Activated CD8-positive, alpha-beta T cell treated with anti-CD3 and anti-CD28 coated beads, Interleukin-2, amount 10 ng/mL, durations not matched to agents 7 days and 5 days (primary cell): ENCODE measurements around the gene LENEP. TPM values are rescaled to one million over a fixed set of nuclear protein-coding genes. Genes with fewer than 3 reads are reported as not detected.

Experiments
- ATAC-seq: fragments of 150-1000 bp; cut with Tn5 transposase; one replicate; pipeline ENCODE4 v1.10.0; 2021; ENCODE audit warnings: moderate library complexity
- CTCF ChIA-PET: fragments of 350-600 bp; sonication (Branson Sonifier 250); formaldehyde crosslinking; loops from one replicate; lab custom pipeline; 2021; ENCODE audit warnings: antibody characterized with exemption; lab: Charles Lee
- POLR2A ChIA-PET: fragments of 350-600 bp; sonication (Branson Sonifier 250); formaldehyde crosslinking; loops from one replicate; lab custom pipeline; 2021; ENCODE audit warnings: antibody characterized with exemption; lab: Charles Lee
- DNase-seq: peaks from one replicate; pipeline ENCODE4 v3.0.0-alpha.2; 2020
- H3K27ac Mint-ChIP-seq: one replicate; pipeline ENCODE4 v1.8.0; 2021; ENCODE audit warnings: mild to moderate bottlenecking, mixed read lengths
- H3K27me3 Mint-ChIP-seq: one replicate; pipeline ENCODE4 v1.8.0; 2021; ENCODE audit warnings: low read depth, mixed read lengths
- H3K36me3 Mint-ChIP-seq: one replicate; pipeline ENCODE4 v1.8.0; 2021; ENCODE audit warnings: low read depth, mixed read lengths
- H3K4me1 Mint-ChIP-seq: one replicate; pipeline ENCODE4 v1.8.0; 2021; ENCODE audit warnings: low read depth, mixed read lengths
- H3K4me3 Mint-ChIP-seq: one replicate; pipeline ENCODE4 v1.8.0; 2021; ENCODE audit warnings: mild to moderate bottlenecking, mixed read lengths
- H3K9me3 Mint-ChIP-seq: one replicate; pipeline ENCODE4 v1.8.0; 2022; ENCODE audit warnings: mixed read lengths; ENCODE audit not compliant: insufficient read depth
- total RNA-seq, 2 experiments: library from RNA; stranded (reverse); gene quantifications; one replicate each; pipeline ENCODE4 v1.2.3, GENCODE V29; 2021

Gene LENEP
- total RNA-seq, 2 experiments from 2014 or later = 0.91 to 1.1 TPM

DNA sequence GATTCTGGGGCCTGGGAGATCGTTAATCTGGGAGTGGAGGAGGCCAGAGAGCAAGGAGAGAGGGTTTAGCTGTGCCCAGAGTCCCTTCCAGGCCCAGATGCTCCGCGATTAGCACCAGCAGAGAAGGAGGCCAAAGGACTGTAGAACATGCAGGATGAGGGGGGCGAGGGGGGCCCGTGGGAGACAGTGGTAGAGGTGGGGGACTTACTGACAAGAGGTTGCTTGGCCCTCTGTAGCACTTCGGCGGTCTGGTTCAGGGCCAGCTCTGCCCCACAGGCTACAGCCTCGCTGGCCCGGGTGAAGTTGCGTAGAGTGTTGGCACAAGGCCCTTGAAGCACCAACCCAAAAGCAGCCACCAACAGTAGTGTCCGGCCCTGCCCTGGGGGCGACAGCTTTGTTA lies 39.5 kb downstream of the LENEP start:
- no peak overlapping the region for H3K27ac Mint-ChIP-seq
- POLR2A ChIA-PET = no interaction called here
- H3K4me3 Mint-ChIP-seq = no peak overlapping the region
- H3K36me3 Mint-ChIP-seq = no peaks in the 10 kb centered on the region
- H3K4me1 Mint-ChIP-seq = no peaks in the 10 kb centered on the region
- peaks cover 16% of the 10 kb centered on the region for H3K27me3 Mint-ChIP-seq
- H3K9me3 Mint-ChIP-seq = no peaks in the 10 kb centered on the region
- ATAC-seq (no peak), DNase-seq (no peak)
- CTCF ChIA-PET = interaction anchor here (1.1 to 3.7 kb wide), 2 partner anchors 11 to 18 kb away, joined by 3 to 13 read pairs; partner anchors contain the start of gene ADAM15

DNA sequence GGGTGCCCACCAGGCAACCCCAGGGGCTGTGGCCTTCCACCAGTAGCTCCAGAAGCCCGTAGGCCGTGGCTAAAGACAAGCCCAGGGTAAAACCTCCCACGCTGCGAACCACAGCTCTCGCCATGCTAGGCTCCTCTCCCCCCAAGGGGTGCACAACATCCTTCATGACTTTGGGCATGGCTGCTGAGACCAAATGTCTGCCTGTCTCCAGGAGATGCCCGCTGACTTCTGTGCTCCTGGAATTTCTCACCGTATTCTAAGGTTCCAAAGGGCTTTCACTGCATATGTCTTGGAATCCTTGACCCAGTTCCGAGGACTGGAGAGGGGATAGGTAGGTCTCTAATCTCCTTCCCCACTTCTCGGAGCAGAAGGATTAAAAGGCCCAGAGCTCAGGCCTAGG lies 40.1 kb downstream of the LENEP start, which contains the start of the genes DCST1 and DCST2:
TSS of gene DCST1 (plus strand) at position 301 of the 400 bp plus-strand sequence. CDS start 213 bp downstream, outside the sequence.
TSS of gene DCST2 (minus strand) at position 258 of the 400 bp plus-strand sequence. CDS start at position 178, 80 bp downstream.
- POLR2A ChIA-PET = no interaction called here
- ATAC-seq = no peak
- Mint-ChIP-seq H3K27me3 (peaks cover 22% of the 10 kb centered on the region), H3K9me3 (no peaks in the 10 kb centered on the region), H3K36me3 (no peaks in the 10 kb centered on the region), H3K4me1 (peaks cover 1% of the 10 kb centered on the region), H3K4me3 (no peak within 1 kb of the TSS), H3K27ac (no peak within 1 kb of the TSS)
- CTCF ChIA-PET = interaction anchor here (1.1 to 3.7 kb wide), 4 partner anchors 11 to 51 kb away, joined by 3 to 13 read pairs (median 8); partner anchors contain the start of gene ADAM15
- no peak for DNase-seq

DNA sequence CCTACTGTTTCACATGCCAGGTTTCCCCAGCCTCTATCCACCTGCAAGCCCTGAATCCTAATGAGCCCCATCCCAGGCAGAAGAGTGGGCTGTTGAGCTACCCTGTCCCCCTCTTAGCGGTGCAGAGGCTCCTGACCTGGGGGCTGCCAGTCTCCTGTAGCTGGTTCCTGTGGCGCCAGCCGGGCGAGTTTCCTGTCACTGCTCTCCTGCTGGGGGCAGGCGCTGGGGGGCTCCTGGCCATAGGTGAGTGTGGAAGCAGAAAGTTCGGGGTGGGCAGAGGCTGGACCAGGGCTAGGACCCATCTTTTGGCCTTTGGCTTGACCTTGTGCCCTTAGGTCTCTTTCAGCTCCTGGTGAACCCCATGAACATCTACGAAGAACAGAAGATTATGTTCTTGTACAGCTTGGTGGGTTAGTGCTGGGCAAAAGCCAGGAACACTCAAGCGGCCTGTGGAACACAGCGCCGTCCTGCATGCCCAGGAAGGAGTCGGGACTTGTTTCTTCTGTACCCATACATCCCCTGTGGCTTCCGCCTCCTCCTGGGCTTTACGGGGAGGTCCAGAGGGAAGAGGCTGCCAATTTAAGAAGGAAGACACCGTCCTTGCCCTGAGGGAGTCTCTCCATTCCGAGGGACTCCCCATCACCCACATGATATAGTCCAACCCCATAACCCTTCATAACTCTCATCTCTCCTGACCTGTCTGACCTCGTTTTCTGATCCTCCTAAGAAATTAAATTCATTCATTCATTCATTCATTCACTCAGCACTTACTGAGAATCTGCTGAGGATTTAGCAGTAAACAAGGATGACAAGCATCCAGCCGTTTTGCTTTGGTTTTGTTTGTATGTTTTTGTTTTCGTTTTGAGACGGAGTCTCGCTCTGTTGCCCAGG lies 41.2 kb downstream of the LENEP start:
- no peaks in the 10 kb centered on the region for H3K36me3 Mint-ChIP-seq
- ChIA-PET POLR2A (no interaction called here), CTCF (interaction anchor here (0.9 to 3.7 kb wide), 5 partner anchors 10 to 52 kb away, joined by 3 to 13 read pairs (median 6); partner anchors contain the start of gene ADAM15)
- no peaks in the 10 kb centered on the region for H3K9me3 Mint-ChIP-seq
- no peak for DNase-seq
- H3K4me3 Mint-ChIP-seq = no peak overlapping the region
- H3K27me3 Mint-ChIP-seq = peaks cover 24% of the 10 kb centered on the region
- peaks cover 10% of the 10 kb centered on the region for H3K4me1 Mint-ChIP-seq
- no peak for ATAC-seq
- no peak overlapping the region for H3K27ac Mint-ChIP-seq

DNA sequence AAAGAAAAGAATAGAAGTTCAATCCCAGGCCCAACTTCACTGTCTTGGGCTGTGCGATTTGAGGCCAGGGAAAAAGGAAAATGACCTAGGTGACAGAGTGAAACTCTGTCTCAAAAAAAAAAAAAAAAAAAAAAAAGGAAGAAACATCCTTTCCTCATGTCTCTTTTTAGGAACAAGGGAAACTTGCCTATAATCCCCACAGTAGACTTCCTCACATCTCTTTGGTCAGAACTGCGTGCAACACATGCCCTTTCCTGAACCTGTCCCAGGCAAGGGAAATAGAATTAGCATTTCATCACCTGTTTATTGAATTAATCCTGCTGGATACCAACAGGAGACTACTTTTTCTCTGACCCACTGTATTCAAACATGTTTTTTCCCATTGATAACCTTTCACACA lies 42.5 kb downstream of the LENEP start:
- DNase-seq (no peak), ATAC-seq (no peak)
- Mint-ChIP-seq H3K4me1 (peaks cover 10% of the 10 kb centered on the region), H3K36me3 (no peaks in the 10 kb centered on the region), H3K9me3 (no peaks in the 10 kb centered on the region), H3K27ac (no peak overlapping the region), H3K27me3 (peaks cover 27% of the 10 kb centered on the region), H3K4me3 (no peak overlapping the region)
- ChIA-PET CTCF (interaction anchor here (0.9 to 3.7 kb wide), 4 partner anchors 8 to 50 kb away, joined by 3 to 13 read pairs (median 6); partner anchors contain the start of gene ADAM15), POLR2A (no interaction called here)

DNA sequence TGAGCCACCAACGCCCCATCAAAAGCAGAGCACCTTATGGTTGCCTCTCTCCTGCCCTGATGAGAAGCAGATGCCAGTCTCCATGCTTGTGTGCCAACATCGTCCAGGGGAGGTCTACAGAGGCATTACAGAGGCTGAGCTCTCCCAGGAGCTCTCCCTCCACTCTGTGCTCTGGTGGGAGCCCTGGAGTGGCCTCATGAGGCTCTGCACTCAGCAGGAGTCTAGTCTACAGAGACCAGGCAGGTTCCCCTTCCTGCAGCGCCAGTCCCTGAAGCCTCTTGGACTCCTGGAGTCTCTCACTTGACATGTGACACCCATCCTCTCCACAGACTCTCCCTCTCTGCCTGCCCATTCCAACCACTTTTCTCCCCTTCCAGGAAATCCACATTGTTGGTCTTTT lies 43.7 kb downstream of the LENEP start:
- Mint-ChIP-seq H3K4me3 (no peak overlapping the region), H3K27ac (no peak overlapping the region), H3K4me1 (peaks cover 10% of the 10 kb centered on the region), H3K27me3 (peaks cover 27% of the 10 kb centered on the region), H3K36me3 (no peaks in the 10 kb centered on the region), H3K9me3 (no peaks in the 10 kb centered on the region)
- DNase-seq = no peak
- ChIA-PET CTCF (interaction anchor here (1.3 to 12.9 kb wide), 4 partner anchors 18 to 48 kb away, joined by 3 to 205 read pairs (median 4); partner anchors contain the start of genes ADAM15 and EFNA4), POLR2A (no interaction called here)
- no peak for ATAC-seq

DNA sequence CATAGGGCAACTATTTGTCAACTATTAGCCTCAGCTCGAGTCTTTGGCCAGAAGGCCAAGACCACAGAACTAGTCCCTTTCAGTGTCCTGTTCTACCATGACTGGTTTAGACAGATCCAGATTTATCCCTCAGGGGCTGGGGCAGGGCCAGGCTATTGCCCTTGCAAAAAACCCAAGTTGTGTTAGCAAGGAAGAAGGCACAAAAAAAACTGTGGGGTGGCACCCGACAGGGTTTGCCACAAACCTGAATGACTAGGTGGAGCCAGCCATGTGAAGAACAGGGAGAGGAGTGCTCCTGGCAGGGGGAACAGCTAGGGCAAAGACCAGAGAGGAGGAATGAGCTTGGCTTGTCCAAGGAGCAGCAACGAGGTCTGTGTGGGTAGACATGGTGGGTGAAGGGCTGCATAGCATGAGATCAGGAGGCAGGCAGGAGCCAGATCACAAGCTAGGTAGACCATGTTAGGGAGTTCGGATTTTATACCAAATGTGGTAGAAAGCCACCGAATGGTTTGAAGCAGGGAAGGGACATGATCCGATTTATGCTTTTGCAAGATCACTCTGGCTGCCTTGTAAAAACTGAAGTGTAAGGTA lies 44.6 kb downstream of the LENEP start:
- no peak for DNase-seq
- CTCF ChIA-PET = interaction anchor here (1.0 to 12.9 kb wide), 5 partner anchors 19 to 47 kb away, joined by 3 to 205 read pairs (median 3); partner anchors contain the start of genes ADAM15 and EFNA4
- Mint-ChIP-seq H3K36me3 (no peaks in the 10 kb centered on the region), H3K9me3 (no peaks in the 10 kb centered on the region), H3K4me1 (peaks cover 10% of the 10 kb centered on the region), H3K27ac (no peak overlapping the region), H3K27me3 (peaks cover 27% of the 10 kb centered on the region), H3K4me3 (no peak overlapping the region)
- ATAC-seq = no peak
- POLR2A ChIA-PET = no interaction called here

DNA sequence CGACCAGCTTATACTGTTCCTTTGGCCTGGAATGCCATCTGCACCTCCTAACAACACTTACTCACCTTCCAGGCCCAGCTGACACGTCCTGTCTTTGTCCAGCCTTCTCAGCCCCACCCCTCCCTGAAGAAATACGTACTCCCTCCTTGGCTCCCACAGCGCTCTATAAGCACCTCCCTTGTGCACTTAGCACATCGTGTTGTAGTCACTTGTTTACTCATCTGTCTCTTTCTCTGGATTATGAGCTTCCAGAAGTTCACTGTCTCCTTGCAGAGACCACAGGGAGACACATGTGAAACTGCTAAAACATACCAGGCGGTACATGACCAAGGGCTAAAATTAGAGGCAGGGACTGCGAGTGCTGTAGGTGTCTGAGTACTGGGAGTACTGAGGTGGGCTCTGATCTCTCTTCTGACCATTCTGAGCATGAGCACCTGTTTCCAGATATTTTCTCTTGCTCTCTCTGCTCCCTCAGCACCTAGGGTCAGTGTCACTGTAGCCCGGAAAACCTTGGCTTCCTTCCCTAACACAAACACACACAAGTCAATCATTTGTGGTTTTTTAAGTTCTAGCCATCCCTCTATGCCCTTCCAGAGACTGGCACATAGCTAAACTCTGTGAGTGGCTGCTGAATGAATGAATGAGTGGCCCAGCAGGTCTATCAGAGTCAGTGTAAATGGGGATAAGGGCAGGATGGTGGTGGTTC lies 45.4 kb downstream of the LENEP start:
- ChIA-PET POLR2A (interaction anchor here (0.6 kb wide), 1 partner anchor 134 kb away, joined by 3 read pairs; no protein-coding TSS in a partner anchor), CTCF (interaction anchor here (1.0 to 12.9 kb wide), 7 partner anchors 18 to 46 kb away, joined by 3 to 205 read pairs (median 4); partner anchors contain the start of genes ADAM15 and EFNA4)
- Mint-ChIP-seq H3K27ac (no peak overlapping the region), H3K27me3 (peaks cover 26% of the 10 kb centered on the region), H3K9me3 (no peaks in the 10 kb centered on the region), H3K36me3 (no peaks in the 10 kb centered on the region), H3K4me3 (no peak overlapping the region), H3K4me1 (peaks cover 10% of the 10 kb centered on the region)
- ATAC-seq = no peak
- no peak for DNase-seq

DNA sequence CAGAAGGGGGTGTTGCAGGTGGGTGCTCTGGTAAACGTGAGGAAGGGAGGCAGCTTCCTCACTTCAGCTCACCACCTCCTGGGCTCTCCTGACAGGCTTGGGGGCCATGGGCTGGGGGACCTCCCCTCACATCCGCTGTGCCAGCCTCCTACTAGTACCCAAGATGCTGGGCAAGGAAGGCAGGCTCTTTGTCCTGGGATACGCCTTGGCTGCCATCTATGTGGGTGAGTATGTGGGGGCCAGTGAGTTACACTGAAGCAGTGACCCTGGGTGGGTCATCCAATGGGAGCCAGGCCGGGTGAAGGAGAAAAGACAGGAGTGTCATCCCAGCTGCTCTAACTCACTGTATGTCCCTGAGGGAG lies 45.9 kb downstream of the LENEP start:
- no peak for DNase-seq
- no peak for ATAC-seq
- H3K36me3 Mint-ChIP-seq = no peaks in the 10 kb centered on the region
- CTCF ChIA-PET = interaction anchor here (1.0 to 12.9 kb wide), 4 partner anchors 18 to 46 kb away, joined by 3 to 205 read pairs (median 4); partner anchors contain the start of genes ADAM15 and EFNA4
- H3K9me3 Mint-ChIP-seq = no peaks in the 10 kb centered on the region
- POLR2A ChIA-PET = interaction anchor here (0.6 kb wide), 1 partner anchor 135 kb away, joined by 3 read pairs; no protein-coding TSS in a partner anchor
- no peak overlapping the region for H3K4me3 Mint-ChIP-seq
- H3K27me3 Mint-ChIP-seq = peaks cover 21% of the 10 kb centered on the region
- H3K4me1 Mint-ChIP-seq = peaks cover 10% of the 10 kb centered on the region
- no peak overlapping the region for H3K27ac Mint-ChIP-seq

DNA sequence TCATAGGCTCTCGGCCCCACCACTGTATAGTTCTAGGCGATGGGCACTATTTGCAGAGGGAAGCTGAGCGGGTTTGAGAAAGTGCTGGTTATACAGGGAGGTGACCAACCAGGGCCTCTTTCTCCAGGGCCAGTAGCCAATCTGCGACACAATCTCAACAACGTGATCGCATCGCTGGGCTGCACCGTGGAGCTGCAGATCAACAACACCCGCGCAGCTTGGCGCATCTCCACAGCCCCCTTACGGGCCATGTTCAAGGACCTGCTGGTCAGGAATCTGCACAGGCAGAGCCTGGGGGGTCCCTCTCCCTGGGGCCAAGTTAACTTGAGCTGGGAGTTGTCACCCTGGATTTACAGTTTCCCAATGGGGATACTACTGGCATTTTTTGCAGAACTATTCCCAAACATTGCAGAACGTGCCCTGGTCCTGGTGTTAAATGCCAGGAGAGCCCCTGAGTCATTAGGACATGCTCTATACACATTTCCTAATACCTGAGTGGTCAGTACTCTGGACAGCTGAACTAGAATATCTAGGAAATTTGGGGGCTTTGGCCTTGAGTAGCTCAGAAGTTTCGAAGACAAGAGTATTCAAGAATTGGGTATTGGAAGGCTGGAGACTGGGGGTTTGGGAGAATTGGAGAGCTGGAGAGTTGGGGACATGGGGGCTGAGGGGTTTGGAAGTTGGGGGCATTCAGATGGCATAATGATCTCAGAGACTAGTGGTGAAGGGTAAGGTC lies 47.1 kb downstream of the LENEP start:
- ChIA-PET CTCF (interaction anchor here (2.8 to 12.9 kb wide), 3 partner anchors 16 to 44 kb away, joined by 11 to 205 read pairs (median 48); partner anchors contain the start of genes ADAM15 and EFNA4), POLR2A (no interaction called here)
- ATAC-seq (no peak), DNase-seq (no peak)
- H3K4me3 Mint-ChIP-seq = no peak overlapping the region
- H3K36me3 Mint-ChIP-seq = no peaks in the 10 kb centered on the region
- no peaks in the 10 kb centered on the region for H3K9me3 Mint-ChIP-seq
- H3K4me1 Mint-ChIP-seq = peaks cover 21% of the 10 kb centered on the region
- H3K27ac Mint-ChIP-seq = no peak overlapping the region
- H3K27me3 Mint-ChIP-seq = peaks cover 20% of the 10 kb centered on the region

DNA sequence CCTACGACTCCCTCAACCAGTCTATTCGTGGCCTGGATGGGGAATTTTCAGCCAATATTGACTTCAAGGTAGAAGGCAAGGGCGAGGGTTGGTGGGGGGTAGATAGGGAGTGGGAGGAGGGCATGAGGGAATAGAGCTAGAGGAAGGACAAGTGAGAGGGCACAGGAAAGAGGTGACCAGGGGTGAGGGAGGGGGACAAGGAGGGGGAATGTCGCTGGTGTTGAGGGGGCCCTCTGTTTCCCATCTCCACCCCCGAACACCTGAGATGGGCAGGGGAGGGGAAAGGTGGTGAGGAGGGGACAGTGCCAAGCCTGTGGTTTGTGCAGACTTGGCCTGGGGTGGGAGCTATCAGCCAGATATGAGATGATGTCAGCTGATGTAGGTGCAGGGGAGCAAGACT lies 49.4 kb downstream of the LENEP start:
- DNase-seq = no peak
- ATAC-seq = no peak
- Mint-ChIP-seq H3K27ac (no peak overlapping the region), H3K4me1 (peaks cover 23% of the 10 kb centered on the region), H3K36me3 (no peaks in the 10 kb centered on the region), H3K4me3 (no peak overlapping the region), H3K9me3 (no peaks in the 10 kb centered on the region), H3K27me3 (peaks cover 15% of the 10 kb centered on the region)
- POLR2A ChIA-PET = no interaction called here
- CTCF ChIA-PET = interaction anchor here (1.7 to 12.9 kb wide), 5 partner anchors 9 to 48 kb away, joined by 4 to 205 read pairs (median 14); partner anchors contain the start of genes ADAM15, DCST1, DCST2 and EFNA4
